PFSK-1 (cell line): ENCODE measurements around the gene LILRB1.

ENCODE experiments used
- FOXP2 ChIP-seq: optimal IDR thresholded peaks from 2 replicates; pipeline ENCODE3; 2011; ENCODE audit warnings: borderline replicate concordance, control low read depth, inconsistent platforms; ENCODE audit not compliant: insufficient read depth; ENCODE audit errors: extremely low read length, extremely low read depth
- POLR2AphosphoS5 ChIP-seq: IDR thresholded peaks from 2 replicates; pipeline ENCODE4 v1.6.1; 2012; ENCODE audit warnings: low read depth, mild to moderate bottlenecking, control low read depth, low read length, moderate library complexity
- SIN3A ChIP-seq: IDR thresholded peaks from 2 replicates; pipeline ENCODE4 v1.6.1; 2012; ENCODE audit warnings: mild to moderate bottlenecking, low read length, moderate library complexity, borderline replicate concordance; ENCODE audit not compliant: insufficient read depth
- TAF1 ChIP-seq: IDR thresholded peaks from 2 replicates; pipeline ENCODE4 v1.6.1; 2012; ENCODE audit warnings: low read length, control low read depth, borderline replicate concordance; ENCODE audit not compliant: insufficient read depth
- TF ChIP-seq, protein P1 (sequence below), 2 experiments: IDR thresholded peaks; 2 replicates each; pipeline versions ENCODE4 v1.6.1 to v1.8.0; 2011 to 2012; ENCODE audit warnings: low read depth in 2 of 2, low read length in 2 of 2, control low read depth in 1 of 2, inconsistent platforms in 1 of 2, mild to moderate bottlenecking in 1 of 2, moderate library complexity in 1 of 2; ENCODE audit not compliant: insufficient read depth in 1 of 2

Gene LILRB1

DNA sequence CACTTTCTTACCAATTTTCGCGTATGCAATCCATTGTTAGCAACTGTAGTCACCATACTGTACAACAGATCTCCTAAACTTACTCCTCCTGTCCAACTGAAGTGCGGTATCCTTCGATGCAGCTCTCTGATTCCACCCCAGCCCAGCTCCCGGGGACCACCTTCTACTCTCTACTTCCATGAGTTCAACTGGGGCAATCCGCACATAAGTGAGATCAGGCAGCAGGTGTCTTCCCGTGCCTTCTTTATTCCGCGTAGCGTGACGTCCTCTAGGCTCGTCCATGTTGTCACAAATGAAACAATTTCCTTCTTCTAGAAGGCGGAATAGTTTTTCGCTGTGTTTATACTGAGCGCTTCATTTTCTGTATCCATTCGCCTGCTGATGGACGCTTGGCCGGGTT is 8.4 kb downstream of the LILRB1 start:
- TF ChIP-seq TAF1 (no peak), SIN3A (no peak), FOXP2 (no peak), POLR2AphosphoS5 (no peak)
- TF ChIP-seq, protein P1, sequence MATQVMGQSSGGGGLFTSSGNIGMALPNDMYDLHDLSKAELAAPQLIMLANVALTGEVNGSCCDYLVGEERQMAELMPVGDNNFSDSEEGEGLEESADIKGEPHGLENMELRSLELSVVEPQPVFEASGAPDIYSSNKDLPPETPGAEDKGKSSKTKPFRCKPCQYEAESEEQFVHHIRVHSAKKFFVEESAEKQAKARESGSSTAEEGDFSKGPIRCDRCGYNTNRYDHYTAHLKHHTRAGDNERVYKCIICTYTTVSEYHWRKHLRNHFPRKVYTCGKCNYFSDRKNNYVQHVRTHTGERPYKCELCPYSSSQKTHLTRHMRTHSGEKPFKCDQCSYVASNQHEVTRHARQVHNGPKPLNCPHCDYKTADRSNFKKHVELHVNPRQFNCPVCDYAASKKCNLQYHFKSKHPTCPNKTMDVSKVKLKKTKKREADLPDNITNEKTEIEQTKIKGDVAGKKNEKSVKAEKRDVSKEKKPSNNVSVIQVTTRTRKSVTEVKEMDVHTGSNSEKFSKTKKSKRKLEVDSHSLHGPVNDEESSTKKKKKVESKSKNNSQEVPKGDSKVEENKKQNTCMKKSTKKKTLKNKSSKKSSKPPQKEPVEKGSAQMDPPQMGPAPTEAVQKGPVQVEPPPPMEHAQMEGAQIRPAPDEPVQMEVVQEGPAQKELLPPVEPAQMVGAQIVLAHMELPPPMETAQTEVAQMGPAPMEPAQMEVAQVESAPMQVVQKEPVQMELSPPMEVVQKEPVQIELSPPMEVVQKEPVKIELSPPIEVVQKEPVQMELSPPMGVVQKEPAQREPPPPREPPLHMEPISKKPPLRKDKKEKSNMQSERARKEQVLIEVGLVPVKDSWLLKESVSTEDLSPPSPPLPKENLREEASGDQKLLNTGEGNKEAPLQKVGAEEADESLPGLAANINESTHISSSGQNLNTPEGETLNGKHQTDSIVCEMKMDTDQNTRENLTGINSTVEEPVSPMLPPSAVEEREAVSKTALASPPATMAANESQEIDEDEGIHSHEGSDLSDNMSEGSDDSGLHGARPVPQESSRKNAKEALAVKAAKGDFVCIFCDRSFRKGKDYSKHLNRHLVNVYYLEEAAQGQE (IDR thresholded peaks at IDR 0.05; ENCODE audit: insufficient read depth in 1 of 2, low read depth in 2 of 2, low read length in 2 of 2) = no peak

DNA sequence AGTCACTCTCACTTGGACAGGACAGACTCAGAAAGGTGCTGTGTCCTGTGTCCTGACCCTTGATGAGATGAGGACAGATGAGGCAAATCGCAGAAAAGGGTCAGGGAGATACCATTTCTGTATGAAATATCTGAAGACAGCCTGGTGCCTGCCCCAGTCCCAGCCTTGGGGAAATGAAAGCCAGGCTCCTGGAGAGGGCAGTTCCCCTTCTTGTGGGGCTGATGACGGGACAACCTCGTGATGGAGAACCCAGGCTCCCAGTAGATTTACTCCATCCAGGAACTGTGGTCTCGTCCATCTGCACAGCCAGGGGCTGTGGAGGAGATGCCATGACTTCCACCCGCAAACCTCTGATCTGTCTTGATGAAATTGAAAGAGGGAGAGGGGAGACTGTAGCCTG is 13.8 kb downstream of the LILRB1 start:
- TF ChIP-seq FOXP2 (no peak), TAF1 (no peak), POLR2AphosphoS5 (no peak), SIN3A (no peak)
- TF ChIP-seq, protein P1 (IDR thresholded peaks at IDR 0.05; ENCODE audit: insufficient read depth in 1 of 2, low read depth in 2 of 2, low read length in 2 of 2) = no peak

DNA sequence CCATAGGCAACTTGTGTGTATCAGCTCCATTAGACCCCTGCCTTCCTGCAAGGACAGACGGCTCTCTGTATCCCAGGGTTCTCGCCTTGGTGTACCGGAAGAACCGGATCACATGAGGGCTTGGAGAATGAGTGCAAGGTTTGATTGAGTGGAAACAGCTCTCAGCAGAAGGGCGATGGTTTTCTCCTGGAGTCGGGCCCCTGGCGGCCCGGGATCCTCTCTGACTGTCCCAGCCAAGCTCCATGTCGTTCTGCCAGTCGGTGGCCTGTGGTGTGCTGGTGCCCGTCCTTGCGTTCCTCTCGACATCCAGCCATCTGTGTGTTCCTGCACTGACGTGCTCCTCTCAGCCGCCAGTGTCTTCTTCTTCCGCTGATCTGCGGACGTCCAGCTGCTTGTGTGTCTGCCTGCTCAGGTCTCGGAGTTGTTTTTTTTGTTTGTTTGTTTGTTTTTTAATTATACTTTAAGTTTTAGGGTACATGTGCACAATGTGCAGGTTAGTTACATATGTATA is 16.1 kb downstream of the LILRB1 start:
- TF ChIP-seq, protein P1 (IDR thresholded peaks at IDR 0.05; ENCODE audit: insufficient read depth in 1 of 2, low read depth in 2 of 2, low read length in 2 of 2) = no peak
- TF ChIP-seq TAF1 (no peak), FOXP2 (no peak), SIN3A (no peak), POLR2AphosphoS5 (no peak)

DNA sequence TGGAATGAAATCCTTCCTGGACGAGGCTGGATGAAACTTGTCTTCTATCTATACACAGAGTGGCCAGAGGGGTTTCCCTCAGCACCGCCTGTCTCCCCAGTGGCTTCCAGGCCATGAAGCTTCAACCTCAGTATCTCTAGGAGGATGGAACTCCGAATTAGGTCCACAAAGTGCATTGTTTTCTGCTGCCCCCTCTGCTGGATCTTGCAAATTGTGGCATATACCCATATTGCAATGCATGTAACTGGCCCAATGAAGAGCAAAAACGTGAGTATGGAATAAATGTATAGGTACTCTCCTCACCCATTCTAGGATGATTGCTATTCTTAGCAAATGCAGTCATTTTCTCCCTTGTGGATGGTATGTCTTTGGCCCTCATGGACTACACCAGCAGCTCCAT is 17.8 kb downstream of the LILRB1 start:
- TF ChIP-seq POLR2AphosphoS5 (no peak), SIN3A (no peak), TAF1 (no peak), FOXP2 (no peak)
- TF ChIP-seq, protein P1 (IDR thresholded peaks at IDR 0.05; ENCODE audit: insufficient read depth in 1 of 2, low read depth in 2 of 2, low read length in 2 of 2) = no peak
